DND-41 (cell line): ENCODE data around the gene MACROD2.

Experiments used
- ATAC-seq: fragments of 200-7000 bp; cut with Tn5 transposase; 3 replicates; pipeline ENCODE4 v1.9.1; 2021; ENCODE audit warnings: low read depth; ENCODE audit not compliant: insufficient read depth
- DNase-seq: peaks from one replicate; pipeline ENCODE4 v3.0.0-alpha.2; 2020
- H2AFZ ChIP-seq: 2 replicates; pipeline ENCODE4 v1.6.0; 2012; ENCODE audit warnings: low read depth, low read length
- H3K27ac ChIP-seq: 2 replicates; pipeline ENCODE4 v1.5.1; 2012; ENCODE audit warnings: low read length, inconsistent platforms
- H3K27me3 ChIP-seq: fragments of 200-600 bp; sonication (generic); 2 replicates; pipeline ENCODE4 v1.6.0; 2012; ENCODE audit warnings: low read length, mild to moderate bottlenecking, inconsistent platforms; ENCODE audit not compliant: insufficient read depth, poor library complexity
- H3K36me3 ChIP-seq: 2 replicates; pipeline ENCODE4 v1.5.1; 2012; ENCODE audit warnings: low read length, inconsistent platforms; ENCODE audit not compliant: insufficient read depth
- H3K4me1 ChIP-seq: 2 replicates; pipeline ENCODE4 v1.5.1; 2012; ENCODE audit warnings: mild to moderate bottlenecking, low read length; ENCODE audit not compliant: insufficient read depth
- H3K4me2 ChIP-seq: 2 replicates; pipeline ENCODE4 v1.6.0; 2012; ENCODE audit warnings: mild to moderate bottlenecking, moderate library complexity, low read length, inconsistent platforms; ENCODE audit not compliant: insufficient read depth
- H3K4me3 ChIP-seq, 2 experiments: fragments of 200-600 bp in 1 of 2; shearing (Covaris generic) in 1 of 2; 2 replicates each; pipeline ENCODE4 v1.5.1; 2012 to 2016; ENCODE audit warnings: inconsistent platforms in 2 of 2, low read length in 2 of 2, mild to moderate bottlenecking in 2 of 2, low read depth in 1 of 2, moderate library complexity in 1 of 2
- H3K79me2 ChIP-seq: 2 replicates; pipeline ENCODE4 v1.6.0; 2012; ENCODE audit warnings: low read length, inconsistent platforms; ENCODE audit not compliant: insufficient read depth
- H3K9ac ChIP-seq: 2 replicates; pipeline ENCODE4 v1.6.0; 2012; ENCODE audit warnings: low read depth, mild to moderate bottlenecking, inconsistent platforms, low read length, moderate library complexity
- H3K9me3 ChIP-seq: 2 replicates; pipeline ENCODE4 v1.5.1; 2012; ENCODE audit warnings: low read length, moderate library complexity, mild to moderate bottlenecking, inconsistent platforms; ENCODE audit not compliant: insufficient read depth, severe bottlenecking
- H4K20me1 ChIP-seq: 2 replicates; pipeline ENCODE4 v1.6.0; 2012; ENCODE audit warnings: low read length; ENCODE audit not compliant: insufficient read depth
- CTCF ChIP-seq: IDR thresholded peaks from 2 replicates; pipeline ENCODE4 v1.5.1; 2012; ENCODE audit warnings: borderline replicate concordance, low read length, moderate library complexity, mild to moderate bottlenecking; ENCODE audit not compliant: poor library complexity, severe bottlenecking; ENCODE audit errors: extremely low read depth
- EZH2 ChIP-seq: IDR thresholded peaks from 3 replicates; pipeline ENCODE4 v1.6.1; 2012; ENCODE audit warnings: borderline replicate concordance, low read depth, mild to moderate bottlenecking, moderate library complexity, low read length, inconsistent platforms; ENCODE audit not compliant: severe bottlenecking

The MACROD2 gene

GRCh38 chr20:15895560-15896084 is 1900.3 kb downstream of the MACROD2 start:
- TF ChIP-seq CTCF (no peak), EZH2 (no peak)
- H3K79me2 ChIP-seq: no peaks in the 10 kb centered on the region
- ATAC-seq: peak; percentile 83

DNA sequence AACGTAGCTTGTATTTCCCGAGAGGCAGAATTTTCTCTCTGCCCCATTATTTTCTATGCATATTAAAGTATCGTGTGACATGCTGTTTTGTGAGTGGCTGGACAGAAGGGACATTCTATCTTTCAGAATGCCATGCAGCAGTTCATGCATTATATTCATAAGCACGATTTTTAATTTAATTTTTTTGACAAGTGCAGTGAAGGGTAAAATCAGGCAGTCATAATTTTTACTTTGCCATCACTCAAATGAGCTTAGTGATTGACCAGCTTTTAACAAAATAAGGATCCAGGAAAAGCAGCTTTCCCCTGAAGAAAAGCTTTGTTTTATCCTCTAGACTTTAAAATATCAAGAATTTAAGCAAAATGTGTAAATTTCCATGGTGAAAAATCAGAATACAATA is 1904.7 kb downstream of the MACROD2 start:
- no peak for ATAC-seq

More at GRCh38 chr20:15895560-15896084, 1900.3 kb downstream of the MACROD2 start:
- Histone ChIP-seq H3K4me3 (no peak overlapping the region), H3K4me2 (no peak overlapping the region), H3K27me3 (no peaks in the 10 kb centered on the region), H2AFZ (no peak overlapping the region), H3K36me3 (no peaks in the 10 kb centered on the region), H4K20me1 (no peaks in the 10 kb centered on the region), H3K4me1 (peaks cover 7% of the 10 kb centered on the region; the same call in 1 of the 2 replicates), H3K27ac (no peak overlapping the region), H3K9ac (no peak overlapping the region), H3K9me3 (no peaks in the 10 kb centered on the region)
- peak; percentile 24 for DNase-seq

DNA sequence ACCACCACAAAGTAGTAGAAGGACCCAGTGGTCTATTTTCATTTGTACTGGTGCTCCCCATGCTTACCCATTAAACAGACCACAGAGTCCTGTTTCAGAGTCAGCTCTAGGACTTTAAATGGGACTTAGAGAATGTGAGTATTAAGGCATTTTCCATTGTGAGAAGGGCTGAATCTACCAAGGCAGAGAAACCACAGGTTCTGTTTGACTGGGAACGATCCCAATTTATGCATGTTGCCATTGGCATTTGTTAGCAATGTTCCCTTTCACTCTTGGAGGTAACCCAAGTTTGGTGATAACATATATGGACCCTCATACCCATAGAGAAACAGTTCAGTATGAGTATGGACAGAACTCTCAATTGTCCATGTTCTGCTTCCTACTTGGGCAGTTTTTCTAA is 1905.1 kb downstream of the MACROD2 start:
- H4K20me1 ChIP-seq: no peaks in the 10 kb centered on the region
- H3K79me2 ChIP-seq: no peaks in the 10 kb centered on the region
- TF ChIP-seq EZH2 (no peak), CTCF (no peak)
- H3K9me3 ChIP-seq: peaks cover 3% of the 10 kb centered on the region
- no peak overlapping the region for H3K4me3 ChIP-seq
- no peak overlapping the region for H3K27ac ChIP-seq
- H3K27me3 ChIP-seq: no peaks in the 10 kb centered on the region
- H3K9ac ChIP-seq: no peak overlapping the region
- no peak overlapping the region for H2AFZ ChIP-seq
- H3K36me3 ChIP-seq: no peaks in the 10 kb centered on the region
- H3K4me1 ChIP-seq: peaks cover 4% of the 10 kb centered on the region; the same call in 1 of the 2 replicates
- no peak overlapping the region for H3K4me2 ChIP-seq
- DNase-seq (no peak), ATAC-seq (no peak)

More for the DNA sequence above, 1904.7 kb downstream of the MACROD2 start:
- TF ChIP-seq CTCF (no peak), EZH2 (no peak)
- no peak overlapping the region for H3K4me2 ChIP-seq
- no peak overlapping the region for H2AFZ ChIP-seq
- H3K4me1 ChIP-seq: peaks cover 7% of the 10 kb centered on the region; the same call in 1 of the 2 replicates
- no peaks in the 10 kb centered on the region for H4K20me1 ChIP-seq
- no peaks in the 10 kb centered on the region for H3K27me3 ChIP-seq
- H3K36me3 ChIP-seq: no peaks in the 10 kb centered on the region
- no peak overlapping the region for H3K27ac ChIP-seq
- H3K9me3 ChIP-seq: peaks cover 3% of the 10 kb centered on the region
- no peak overlapping the region for H3K9ac ChIP-seq
- no peak for DNase-seq
- no peak overlapping the region for H3K4me3 ChIP-seq
- H3K79me2 ChIP-seq: no peaks in the 10 kb centered on the region
